GM19328 (cell line): ENCODE measurements around the gene ALG12.
A peak's percentile ranks its signal among the peaks of the same experiment; 100 is the strongest.
"Not testable (repeated sequence)": the region's sequence is repeated elsewhere in the genome, so short reads cannot be mapped to it uniquely, and the experiment has no call there.

ENCODE experiments used
- ATAC-seq: cut with Tn5 transposase; IDR thresholded peaks from one replicate; pipeline ENCODE4 v1.9.1; 2021; ENCODE audit warnings: mild to moderate bottlenecking, moderate library complexity; ENCODE audit not compliant: unreplicated experiment

Gene ALG12

GRCh38 chr22:49947296-49947622, 29.0 kb upstream of the ALG12 start:
- ATAC-seq, result no peak

- no peak for ATAC-seq
These were observed 28.5 kb upstream of the ALG12 start for GRCh38 chr22:49946612-49947295.

- not testable (repeated sequence) for ATAC-seq
These were observed 27.0 kb upstream of the ALG12 start for GRCh38 chr22:49945042-49945794.

- no peak for ATAC-seq
These were observed 26.2 kb upstream of the ALG12 start for GRCh38 chr22:49944399-49944891.

GRCh38 chr22:49943771-49944398, 25.6 kb upstream of the ALG12 start:
- no peak for ATAC-seq

- no peak for ATAC-seq
These were observed 25.1 kb upstream of the ALG12 start for GRCh38 chr22:49943405-49943765.

GRCh38 chr22:49942565-49943404, 24.5 kb upstream of the ALG12 start:
- ATAC-seq, result no peak

- no peak for ATAC-seq
These were observed 23.5 kb upstream of the ALG12 start for GRCh38 chr22:49941507-49942316.

GRCh38 chr22:49938565-49939136, 20.4 kb upstream of the ALG12 start:
- no peak for ATAC-seq

GRCh38 chr22:49937758-49938564, 19.7 kb upstream of the ALG12 start:
- ATAC-seq, result no peak

GRCh38 chr22:49936973-49937757, 18.9 kb upstream of the ALG12 start:
- ATAC-seq, result no peak

GRCh38 chr22:49936018-49936972, 18.1 kb upstream of the ALG12 start:
- ATAC-seq, result peak; percentile 60

- ATAC-seq, result no peak
These were observed 17.3 kb upstream of the ALG12 start for GRCh38 chr22:49935561-49935960.

- ATAC-seq, result no peak
These were observed 16.8 kb upstream of the ALG12 start for GRCh38 chr22:49934891-49935557.

GRCh38 chr22:49934160-49934890, 16.1 kb upstream of the ALG12 start:
- ATAC-seq, result no peak
